WTC11 (cell line): ENCODE data around the gene STARD10. TPM values are rescaled to one million over a fixed set of nuclear protein-coding genes. Genes with fewer than 3 reads are reported as not detected.
A peak's percentile ranks its signal among the peaks of the same experiment; 100 is the strongest.

ENCODE experiments used
- ATAC-seq: fragments of 200-7000 bp; cut with Tn5 transposase; 2 replicates; pipeline ENCODE4 v1.10.0; 2021; ENCODE audit warnings: mild to moderate bottlenecking, moderate library complexity
- CTCF ChIA-PET: fragments of 300-600 bp; sonication (Branson Sonifier 250); formaldehyde crosslinking; loops from one replicate; lab custom pipeline; 2021; ENCODE audit warnings: antibody characterized with exemption; lab: Charles Lee
- POLR2A ChIA-PET: fragments of 350-600 bp; sonication (Branson Sonifier 250); formaldehyde crosslinking; loops from one replicate; lab custom pipeline; 2021; ENCODE audit warnings: antibody characterized with exemption; lab: Charles Lee
- DNase-seq: peaks from one replicate; pipeline ENCODE4 v3.0.0; 2021; ENCODE audit warnings: low spot score
- H3K27ac Mint-ChIP-seq: 2 replicates; pipeline ENCODE4 v1.8.0; 2021; ENCODE audit warnings: mixed read lengths
- H3K27me3 Mint-ChIP-seq: 2 replicates; pipeline ENCODE4 v1.8.0; 2021; ENCODE audit warnings: low read depth, mild to moderate bottlenecking, moderate library complexity, mixed read lengths
- H3K36me3 Mint-ChIP-seq: 2 replicates; pipeline ENCODE4 v1.8.0; 2021; ENCODE audit warnings: mixed read lengths
- H3K4me1 Mint-ChIP-seq: 2 replicates; pipeline ENCODE4 v1.8.0; 2022; ENCODE audit warnings: mixed read lengths
- H3K4me3 Mint-ChIP-seq: 2 replicates; pipeline ENCODE4 v1.8.0; 2021; ENCODE audit warnings: mild to moderate bottlenecking, moderate library complexity, mixed read lengths
- H3K9me3 Mint-ChIP-seq: 2 replicates; pipeline ENCODE4 v1.8.0; 2021; ENCODE audit warnings: mixed read lengths
- CBFB ChIP-seq: sonication (generic); formaldehyde crosslinking; IDR thresholded peaks from 2 replicates; pipeline ENCODE4 v1.8.1; 2022; ENCODE audit warnings: mild to moderate bottlenecking, low read depth, missing genetic modification reagents
- CREM ChIP-seq: sonication (generic); formaldehyde crosslinking; IDR thresholded peaks from 2 replicates; pipeline ENCODE4 v1.8.1; 2022; ENCODE audit warnings: mild to moderate bottlenecking, missing genetic modification reagents, moderate library complexity
- HMGA2 ChIP-seq: fragments of 250-450 bp; sonication (Bioruptor Pico); IDR thresholded peaks from 2 replicates; pipeline ENCODE4 v1.4.0; 2021; ENCODE audit warnings: mild to moderate bottlenecking, moderate library complexity
- JUN ChIP-seq: sonication (generic); formaldehyde crosslinking; IDR thresholded peaks from 2 replicates; pipeline ENCODE4 v1.8.0; 2023; ENCODE audit warnings: mild to moderate bottlenecking, missing genetic modification reagents
- NFE2L1 ChIP-seq: sonication (generic); formaldehyde crosslinking; IDR thresholded peaks from 2 replicates; pipeline ENCODE4 v1.8.1; 2023; ENCODE audit warnings: missing genetic modification reagents
- NFYB ChIP-seq: sonication (generic); formaldehyde crosslinking; conservative IDR thresholded peaks from 2 replicates; pipeline ENCODE4 v1.8.0; 2022; ENCODE audit warnings: low read depth, missing genetic modification reagents
- NR2C2 ChIP-seq: sonication (generic); formaldehyde crosslinking; IDR thresholded peaks from 2 replicates; pipeline ENCODE4 v1.8.0; 2022; ENCODE audit warnings: mild to moderate bottlenecking, missing genetic modification reagents
- OVOL2 ChIP-seq: fragments of 250-450 bp; sonication (Bioruptor Pico); IDR thresholded peaks from 2 replicates; pipeline ENCODE4 v1.9.0; 2021; ENCODE audit warnings: mild to moderate bottlenecking, borderline replicate concordance
- PRRX2 ChIP-seq: fragments of 250-450 bp; sonication (Bioruptor Pico); IDR thresholded peaks from 2 replicates; pipeline ENCODE4 v1.8.0; 2021; ENCODE audit warnings: mild to moderate bottlenecking
- RELA ChIP-seq: sonication (generic); formaldehyde crosslinking; IDR thresholded peaks from 2 replicates; pipeline ENCODE4 v1.8.1; 2022; ENCODE audit warnings: missing genetic modification reagents, mild to moderate bottlenecking, borderline replicate concordance
- SP1 ChIP-seq: sonication (generic); formaldehyde crosslinking; conservative IDR thresholded peaks from 2 replicates; pipeline ENCODE4 v1.8.1; 2022; ENCODE audit warnings: missing genetic modification reagents
- TEAD1 ChIP-seq: sonication (generic); formaldehyde crosslinking; IDR thresholded peaks from 2 replicates; pipeline ENCODE4 v1.8.0; 2022; ENCODE audit warnings: mild to moderate bottlenecking, missing genetic modification reagents
- TEAD4 ChIP-seq: sonication (generic); formaldehyde crosslinking; IDR thresholded peaks from 2 replicates; pipeline ENCODE4 v1.8.0; 2022; ENCODE audit warnings: mild to moderate bottlenecking, missing genetic modification reagents
- USF1 ChIP-seq: sonication (generic); formaldehyde crosslinking; IDR thresholded peaks from 2 replicates; pipeline ENCODE4 v1.8.0; 2022; ENCODE audit warnings: mild to moderate bottlenecking, missing genetic modification reagents
- ZNF121 ChIP-seq: sonication (generic); formaldehyde crosslinking; IDR thresholded peaks from 2 replicates; pipeline ENCODE4 v1.8.0; 2023; ENCODE audit warnings: missing genetic modification reagents
- ZNF416 ChIP-seq: fragments of 250-450 bp; sonication (Bioruptor Pico); IDR thresholded peaks from 2 replicates; pipeline ENCODE4 v1.9.0; 2021; ENCODE audit warnings: mild to moderate bottlenecking, inconsistent platforms
- ZNF671 ChIP-seq: fragments of 250-450 bp; sonication (Bioruptor Pico); IDR thresholded peaks from 2 replicates; pipeline ENCODE4 v1.8.0; 2021; ENCODE audit warnings: mild to moderate bottlenecking
- total RNA-seq: library from RNA; stranded (reverse); gene quantifications from 3 replicates; pipeline ENCODE4 v1.2.3, GENCODE V29; 2021
- TF ChIP-seq, protein P1 (sequence below): sonication (generic); formaldehyde crosslinking; IDR thresholded peaks from 2 replicates; pipeline ENCODE4 v1.8.1; 2023; ENCODE audit warnings: mild to moderate bottlenecking, missing genetic modification reagents
- TF ChIP-seq, protein P2 (sequence below): sonication (generic); formaldehyde crosslinking; IDR thresholded peaks from 2 replicates; pipeline ENCODE4 v1.8.1; 2023; ENCODE audit warnings: mild to moderate bottlenecking, moderate library complexity, missing genetic modification reagents
- TF ChIP-seq, protein P3 (sequence below): sonication (generic); formaldehyde crosslinking; IDR thresholded peaks from 2 replicates; pipeline ENCODE4 v1.8.1; 2022; ENCODE audit warnings: low read depth, missing genetic modification reagents, borderline replicate concordance
- TF ChIP-seq, protein P4 (sequence below): fragments of 250-450 bp; sonication (Bioruptor Pico); IDR thresholded peaks from 2 replicates; pipeline ENCODE4 v2.1.2; 2022; ENCODE audit warnings: mild to moderate bottlenecking, moderate library complexity

Gene STARD10
- total RNA-seq, 1 experiment from 2014 or later: 32.0 TPM

DNA sequence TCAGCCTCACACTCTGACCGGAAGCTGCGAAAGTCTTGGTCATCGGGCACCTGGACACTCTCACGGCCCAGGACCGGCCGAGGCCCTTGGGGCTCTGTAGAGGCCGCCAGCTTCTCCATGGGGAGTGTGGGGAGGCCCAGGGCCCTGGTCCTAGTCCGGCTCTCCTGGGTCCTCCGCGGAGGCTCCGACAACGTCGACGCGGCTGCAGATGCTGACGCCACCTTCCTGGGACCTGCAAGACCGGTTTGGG is 12.9 kb downstream of the STARD10 start:
- H3K4me1 Mint-ChIP-seq: peaks cover 25% of the 10 kb centered on the region
- ChIA-PET CTCF (interaction anchor here (0.8 to 3.6 kb wide), 5 partner anchors 10 to 172 kb away, joined by 3 to 42 read pairs (median 4); partner anchors contain the start of gene STARD10), POLR2A (no interaction called here)
- DNase-seq: no peak
- ATAC-seq: peak; percentile 3; the same call in 1 of the 2 replicates
- no peaks in the 10 kb centered on the region for H3K9me3 Mint-ChIP-seq
- H3K27ac Mint-ChIP-seq: no peak overlapping the region
- peaks cover 7% of the 10 kb centered on the region for H3K27me3 Mint-ChIP-seq
- TF ChIP-seq, protein P1, sequence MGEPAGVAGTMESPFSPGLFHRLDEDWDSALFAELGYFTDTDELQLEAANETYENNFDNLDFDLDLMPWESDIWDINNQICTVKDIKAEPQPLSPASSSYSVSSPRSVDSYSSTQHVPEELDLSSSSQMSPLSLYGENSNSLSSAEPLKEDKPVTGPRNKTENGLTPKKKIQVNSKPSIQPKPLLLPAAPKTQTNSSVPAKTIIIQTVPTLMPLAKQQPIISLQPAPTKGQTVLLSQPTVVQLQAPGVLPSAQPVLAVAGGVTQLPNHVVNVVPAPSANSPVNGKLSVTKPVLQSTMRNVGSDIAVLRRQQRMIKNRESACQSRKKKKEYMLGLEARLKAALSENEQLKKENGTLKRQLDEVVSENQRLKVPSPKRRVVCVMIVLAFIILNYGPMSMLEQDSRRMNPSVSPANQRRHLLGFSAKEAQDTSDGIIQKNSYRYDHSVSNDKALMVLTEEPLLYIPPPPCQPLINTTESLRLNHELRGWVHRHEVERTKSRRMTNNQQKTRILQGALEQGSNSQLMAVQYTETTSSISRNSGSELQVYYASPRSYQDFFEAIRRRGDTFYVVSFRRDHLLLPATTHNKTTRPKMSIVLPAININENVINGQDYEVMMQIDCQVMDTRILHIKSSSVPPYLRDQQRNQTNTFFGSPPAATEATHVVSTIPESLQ (CRISPR knock-in tag): no peak
- TF ChIP-seq JUN (CRISPR knock-in tag) (no peak), USF1 (CRISPR knock-in tag) (no peak; the same call in 1 of the 2 replicates), TEAD4 (CRISPR knock-in tag) (no peak), ZNF121 (CRISPR knock-in tag) (no peak), OVOL2 (CRISPR knock-in tag) (no peak)
- TF ChIP-seq, protein P2, sequence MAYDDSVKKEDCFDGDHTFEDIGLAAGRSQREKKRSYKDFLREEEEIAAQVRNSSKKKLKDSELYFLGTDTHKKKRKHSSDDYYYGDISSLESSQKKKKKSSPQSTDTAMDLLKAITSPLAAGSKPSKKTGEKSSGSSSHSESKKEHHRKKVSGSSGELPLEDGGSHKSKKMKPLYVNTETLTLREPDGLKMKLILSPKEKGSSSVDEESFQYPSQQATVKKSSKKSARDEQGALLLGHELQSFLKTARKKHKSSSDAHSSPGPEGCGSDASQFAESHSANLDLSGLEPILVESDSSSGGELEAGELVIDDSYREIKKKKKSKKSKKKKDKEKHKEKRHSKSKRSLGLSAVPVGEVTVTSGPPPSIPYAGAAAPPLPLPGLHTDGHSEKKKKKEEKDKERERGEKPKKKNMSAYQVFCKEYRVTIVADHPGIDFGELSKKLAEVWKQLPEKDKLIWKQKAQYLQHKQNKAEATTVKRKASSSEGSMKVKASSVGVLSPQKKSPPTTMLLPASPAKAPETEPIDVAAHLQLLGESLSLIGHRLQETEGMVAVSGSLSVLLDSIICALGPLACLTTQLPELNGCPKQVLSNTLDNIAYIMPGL (CRISPR knock-in tag): peak; percentile 48; the same call in 1 of the 2 replicates
- no peaks in the 10 kb centered on the region for H3K36me3 Mint-ChIP-seq
- peak overlapping the region; percentile 70 for H3K4me3 Mint-ChIP-seq

DNA sequence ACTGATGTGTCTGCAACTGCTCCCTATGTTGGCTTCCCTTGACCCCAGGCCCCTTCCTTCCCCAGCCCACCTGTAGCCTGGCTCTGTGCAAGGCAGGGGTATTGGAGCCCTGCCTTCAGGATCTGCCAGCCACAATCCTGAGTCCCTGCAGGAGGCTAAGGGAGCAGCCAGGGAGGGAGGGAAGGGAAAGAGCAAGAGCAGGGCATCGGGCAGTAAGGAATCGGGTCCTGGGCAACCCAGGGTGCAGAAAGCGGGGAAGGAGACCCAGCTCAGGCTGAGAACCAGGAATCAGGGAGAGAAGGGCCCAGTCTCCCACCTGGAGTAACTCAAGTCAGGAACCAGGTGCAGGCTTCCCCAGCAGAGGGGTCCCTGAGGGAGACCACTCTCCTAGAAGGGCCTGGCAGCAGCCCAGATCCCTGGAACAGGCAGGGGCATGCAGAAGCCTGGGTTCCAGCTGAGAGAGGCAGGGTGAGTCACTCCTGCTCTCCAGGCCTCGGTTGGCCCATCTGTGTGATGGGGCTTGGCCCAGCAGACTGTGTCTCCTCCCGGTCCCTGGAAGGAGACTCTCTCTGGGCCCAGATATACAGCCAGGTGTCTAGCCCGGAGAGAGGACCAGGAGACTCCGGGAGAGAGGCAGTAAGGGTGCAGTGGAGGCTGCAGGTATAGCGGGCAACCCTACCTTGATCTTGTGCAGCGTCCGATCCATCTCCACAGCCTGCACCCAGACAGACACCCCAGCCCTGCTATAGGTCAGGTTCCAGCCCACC is 13.4 kb downstream of the STARD10 start:
- CTCF ChIA-PET: interaction anchor here (0.8 to 3.6 kb wide), 4 partner anchors 9 to 172 kb away, joined by 3 to 42 read pairs (median 14); partner anchors contain the start of gene STARD10
- peak overlapping the region; percentile 70 for H3K4me3 Mint-ChIP-seq
- ATAC-seq: peak; percentile 11

More for the DNA sequence above, 13.4 kb downstream of the STARD10 start:
- Mint-ChIP-seq H3K27ac (no peak overlapping the region), H3K4me1 (peaks cover 25% of the 10 kb centered on the region), H3K36me3 (no peaks in the 10 kb centered on the region), H3K9me3 (no peaks in the 10 kb centered on the region), H3K27me3 (peaks cover 7% of the 10 kb centered on the region)
- POLR2A ChIA-PET: no interaction called here
- no peak for TF ChIP-seq ZNF671
- no peak for TF ChIP-seq PRRX2 (CRISPR knock-in tag)
- TF ChIP-seq, protein P2 (CRISPR knock-in tag): no peak
- TF ChIP-seq USF1 (CRISPR knock-in tag): no peak
- TF ChIP-seq ZNF416 (CRISPR knock-in tag): no peak
- no peak for TF ChIP-seq JUN (CRISPR knock-in tag)
- no peak for TF ChIP-seq HMGA2
- TF ChIP-seq, protein P3, sequence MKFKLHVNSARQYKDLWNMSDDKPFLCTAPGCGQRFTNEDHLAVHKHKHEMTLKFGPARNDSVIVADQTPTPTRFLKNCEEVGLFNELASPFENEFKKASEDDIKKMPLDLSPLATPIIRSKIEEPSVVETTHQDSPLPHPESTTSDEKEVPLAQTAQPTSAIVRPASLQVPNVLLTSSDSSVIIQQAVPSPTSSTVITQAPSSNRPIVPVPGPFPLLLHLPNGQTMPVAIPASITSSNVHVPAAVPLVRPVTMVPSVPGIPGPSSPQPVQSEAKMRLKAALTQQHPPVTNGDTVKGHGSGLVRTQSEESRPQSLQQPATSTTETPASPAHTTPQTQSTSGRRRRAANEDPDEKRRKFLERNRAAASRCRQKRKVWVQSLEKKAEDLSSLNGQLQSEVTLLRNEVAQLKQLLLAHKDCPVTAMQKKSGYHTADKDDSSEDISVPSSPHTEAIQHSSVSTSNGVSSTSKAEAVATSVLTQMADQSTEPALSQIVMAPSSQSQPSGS (CRISPR knock-in tag): no peak
- no peak for TF ChIP-seq NFE2L1 (CRISPR knock-in tag)
- no peak for TF ChIP-seq TEAD1 (CRISPR knock-in tag)
- TF ChIP-seq CREM: no peak
- TF ChIP-seq NR2C2 (CRISPR knock-in tag): no peak
- TF ChIP-seq NFYB (CRISPR knock-in tag): no peak
- TF ChIP-seq RELA: no peak
- TF ChIP-seq, protein P4, sequence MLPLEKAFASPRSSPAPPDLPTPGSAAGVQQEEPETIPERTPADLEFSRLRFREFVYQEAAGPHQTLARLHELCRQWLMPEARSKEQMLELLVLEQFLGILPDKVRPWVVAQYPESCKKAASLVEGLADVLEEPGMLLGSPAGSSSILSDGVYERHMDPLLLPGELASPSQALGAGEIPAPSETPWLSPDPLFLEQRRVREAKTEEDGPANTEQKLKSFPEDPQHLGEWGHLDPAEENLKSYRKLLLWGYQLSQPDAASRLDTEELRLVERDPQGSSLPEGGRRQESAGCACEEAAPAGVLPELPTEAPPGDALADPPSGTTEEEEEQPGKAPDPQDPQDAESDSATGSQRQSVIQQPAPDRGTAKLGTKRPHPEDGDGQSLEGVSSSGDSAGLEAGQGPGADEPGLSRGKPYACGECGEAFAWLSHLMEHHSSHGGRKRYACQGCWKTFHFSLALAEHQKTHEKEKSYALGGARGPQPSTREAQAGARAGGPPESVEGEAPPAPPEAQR: no peak
- TF ChIP-seq SP1 (CRISPR knock-in tag): no peak
- no peak for TF ChIP-seq CBFB (CRISPR knock-in tag)
- no peak for DNase-seq
